HepG2 (cell line): ENCODE data around the gene NR5A2. TPM values are rescaled to one million over a fixed set of nuclear protein-coding genes. Genes with fewer than 3 reads are reported as not detected.

Experiments used
- CENPX ChIP-seq: sonication (generic); formaldehyde crosslinking; IDR thresholded peaks from 2 replicates; pipeline ENCODE4 v1.9.0; 2021; ENCODE audit warnings: mild to moderate bottlenecking, missing genetic modification reagents, moderate library complexity
- HOXD1 ChIP-seq: sonication (generic); formaldehyde crosslinking; IDR thresholded peaks from 2 replicates; pipeline ENCODE4 v1.5.0; 2020; ENCODE audit warnings: missing genetic modification reagents
- polyA plus RNA-seq, 8 experiments: library from polyadenylated mRNA; depleted of rRNA in 3 of 8; stranded (reverse) in 7 of 8; unstranded in 1 of 8; fragments of >200 nt; fragmentation: Illumina TruSeq in 4 of 8; extraction: Trizol in 4 of 8; gene quantifications; 2 replicates each; pipeline versions ENCODE4 v1.2.1 to v1.2.3, GENCODE V29; 2011 to 2016; ENCODE audit warnings: low read depth in 4 of 8, missing spikeins in 1 of 8, mixed read lengths in 1 of 8; ENCODE audit not compliant: insufficient read depth in 1 of 8
- small RNA-seq, 3 experiments: library from RNA; depleted of rRNA; stranded (forward); fragments of <200 nt; gene quantifications; one replicate each; pipeline ENCODE3, GENCODE V24; 2012; ENCODE audit warnings: low read depth in 2 of 3, low replicate concordance in 1 of 3; ENCODE audit not compliant: insufficient read length in 3 of 3, insufficient read depth in 2 of 3
- total RNA-seq, 5 experiments: library from RNA; depleted of rRNA; stranded (reverse); fragments of >200 nt; fragmentation: Illumina TruSeq; extraction: Trizol; gene quantifications; 2 replicates each; pipeline ENCODE4 v1.2.3, GENCODE V29; 2016; ENCODE audit warnings: low read depth in 1 of 5
- TF ChIP-seq, protein P1 (sequence below): sonication (generic); formaldehyde crosslinking; IDR thresholded peaks from 2 replicates; pipeline ENCODE4 v1.4.0; 2020; ENCODE audit warnings: mild to moderate bottlenecking, missing genetic modification reagents

NR5A2 gene
- total and polyA plus RNA-seq, 2 of the 13 experiments (the other 11 are each of a cell fraction or from before 2014, with no cell fraction given), result 0.24 to 2.8 TPM

DNA sequence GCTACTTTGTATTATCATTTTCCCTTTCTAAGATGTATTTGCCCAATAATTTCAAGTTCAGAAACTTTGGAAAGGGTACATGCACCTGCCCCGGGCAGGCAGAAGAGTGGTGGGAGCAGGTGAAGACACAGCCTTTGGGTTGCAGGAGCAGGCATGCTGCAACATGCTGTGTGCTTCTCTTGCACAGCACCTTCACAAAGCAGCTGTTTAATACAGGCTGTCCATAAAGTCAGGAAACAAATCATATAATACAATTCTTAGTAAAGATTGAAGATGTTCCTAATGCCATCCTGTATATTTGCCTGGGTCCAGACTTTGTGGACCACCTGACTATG is 199.4 kb downstream of the NR5A2 start (continued):
- TF ChIP-seq, protein P1, sequence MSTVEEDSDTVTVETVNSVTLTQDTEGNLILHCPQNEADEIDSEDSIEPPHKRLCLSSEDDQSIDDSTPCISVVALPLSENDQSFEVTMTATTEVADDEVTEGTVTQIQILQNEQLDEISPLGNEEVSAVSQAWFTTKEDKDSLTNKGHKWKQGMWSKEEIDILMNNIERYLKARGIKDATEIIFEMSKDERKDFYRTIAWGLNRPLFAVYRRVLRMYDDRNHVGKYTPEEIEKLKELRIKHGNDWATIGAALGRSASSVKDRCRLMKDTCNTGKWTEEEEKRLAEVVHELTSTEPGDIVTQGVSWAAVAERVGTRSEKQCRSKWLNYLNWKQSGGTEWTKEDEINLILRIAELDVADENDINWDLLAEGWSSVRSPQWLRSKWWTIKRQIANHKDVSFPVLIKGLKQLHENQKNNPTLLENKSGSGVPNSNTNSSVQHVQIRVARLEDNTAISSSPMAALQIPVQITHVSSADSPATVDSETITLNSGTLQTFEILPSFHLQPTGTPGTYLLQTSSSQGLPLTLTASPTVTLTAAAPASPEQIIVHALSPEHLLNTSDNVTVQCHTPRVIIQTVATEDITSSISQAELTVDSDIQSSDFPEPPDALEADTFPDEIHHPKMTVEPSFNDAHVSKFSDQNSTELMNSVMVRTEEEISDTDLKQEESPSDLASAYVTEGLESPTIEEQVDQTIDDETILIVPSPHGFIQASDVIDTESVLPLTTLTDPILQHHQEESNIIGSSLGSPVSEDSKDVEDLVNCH (CRISPR knock-in tag), result no peak
- TF ChIP-seq HOXD1 (CRISPR knock-in tag) (no peak), CENPX (CRISPR knock-in tag) (no peak)
- TF ChIP-seq, all 625 proteins: peak for 0

Small RNA genes lying within 50 kb of the gene (small RNA-seq; reads per million reads assigned to genes)
- gene RNU6-570P, result 0 reads per million in 3 experiments
- gene RNU6-609P, result 0 reads per million in 3 experiments
- 0 reads per million in 3 experiments for gene RNU6-716P
